Measurements from ENCODE around the gene HCFC2. TPM values are rescaled to one million over a fixed set of nuclear protein-coding genes. Genes with fewer than 3 reads are reported as not detected.

HCFC2 gene
- total RNA-seq, 1 donor from 2014 or later, result 23.5 TPM

DNA sequence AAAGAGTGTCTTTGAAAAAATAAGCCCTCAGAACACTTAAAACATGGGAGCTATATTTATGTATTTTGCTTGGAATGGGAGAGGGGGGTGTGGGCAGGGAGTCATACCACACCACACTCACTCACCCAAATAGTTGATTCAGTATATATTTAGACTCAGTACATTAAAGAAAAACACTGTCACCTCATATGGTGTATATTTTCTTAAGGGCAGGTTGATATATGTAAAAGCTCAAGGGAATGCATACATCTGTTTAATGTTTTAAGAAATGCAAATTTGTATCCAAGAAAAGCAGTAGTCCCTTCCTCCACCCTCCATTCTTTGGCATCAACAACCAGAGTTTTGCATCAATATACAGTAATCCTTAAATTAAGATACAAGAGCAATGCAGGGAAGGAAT lies 72.2 kb downstream of the HCFC2 start:
- no peaks in the 10 kb centered on the region for H3K27me3 Mint-ChIP-seq (ENCODE audit: low read depth)
- H3K9me3 Mint-ChIP-seq (ENCODE audit: low read depth), result no peaks in the 10 kb centered on the region
- H3K4me1 Mint-ChIP-seq (ENCODE audit: low read depth), result peaks cover 30% of the 10 kb centered on the region
- H3K4me3 Mint-ChIP-seq (ENCODE audit: unreplicated experiment), result peak overlapping the region; percentile 81
- TF ChIP-seq, protein P1, sequence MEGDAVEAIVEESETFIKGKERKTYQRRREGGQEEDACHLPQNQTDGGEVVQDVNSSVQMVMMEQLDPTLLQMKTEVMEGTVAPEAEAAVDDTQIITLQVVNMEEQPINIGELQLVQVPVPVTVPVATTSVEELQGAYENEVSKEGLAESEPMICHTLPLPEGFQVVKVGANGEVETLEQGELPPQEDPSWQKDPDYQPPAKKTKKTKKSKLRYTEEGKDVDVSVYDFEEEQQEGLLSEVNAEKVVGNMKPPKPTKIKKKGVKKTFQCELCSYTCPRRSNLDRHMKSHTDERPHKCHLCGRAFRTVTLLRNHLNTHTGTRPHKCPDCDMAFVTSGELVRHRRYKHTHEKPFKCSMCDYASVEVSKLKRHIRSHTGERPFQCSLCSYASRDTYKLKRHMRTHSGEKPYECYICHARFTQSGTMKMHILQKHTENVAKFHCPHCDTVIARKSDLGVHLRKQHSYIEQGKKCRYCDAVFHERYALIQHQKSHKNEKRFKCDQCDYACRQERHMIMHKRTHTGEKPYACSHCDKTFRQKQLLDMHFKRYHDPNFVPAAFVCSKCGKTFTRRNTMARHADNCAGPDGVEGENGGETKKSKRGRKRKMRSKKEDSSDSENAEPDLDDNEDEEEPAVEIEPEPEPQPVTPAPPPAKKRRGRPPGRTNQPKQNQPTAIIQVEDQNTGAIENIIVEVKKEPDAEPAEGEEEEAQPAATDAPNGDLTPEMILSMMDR (IDR thresholded peaks at IDR 0.05), result no peak
- peaks cover 3% of the 10 kb centered on the region for H3K36me3 Mint-ChIP-seq (ENCODE audit: low read depth)
- no peak for DNase-seq (ENCODE audit: low spot score)
- H3K27ac Mint-ChIP-seq (ENCODE audit: unreplicated experiment), result peak overlapping the region; percentile 92

DNA sequence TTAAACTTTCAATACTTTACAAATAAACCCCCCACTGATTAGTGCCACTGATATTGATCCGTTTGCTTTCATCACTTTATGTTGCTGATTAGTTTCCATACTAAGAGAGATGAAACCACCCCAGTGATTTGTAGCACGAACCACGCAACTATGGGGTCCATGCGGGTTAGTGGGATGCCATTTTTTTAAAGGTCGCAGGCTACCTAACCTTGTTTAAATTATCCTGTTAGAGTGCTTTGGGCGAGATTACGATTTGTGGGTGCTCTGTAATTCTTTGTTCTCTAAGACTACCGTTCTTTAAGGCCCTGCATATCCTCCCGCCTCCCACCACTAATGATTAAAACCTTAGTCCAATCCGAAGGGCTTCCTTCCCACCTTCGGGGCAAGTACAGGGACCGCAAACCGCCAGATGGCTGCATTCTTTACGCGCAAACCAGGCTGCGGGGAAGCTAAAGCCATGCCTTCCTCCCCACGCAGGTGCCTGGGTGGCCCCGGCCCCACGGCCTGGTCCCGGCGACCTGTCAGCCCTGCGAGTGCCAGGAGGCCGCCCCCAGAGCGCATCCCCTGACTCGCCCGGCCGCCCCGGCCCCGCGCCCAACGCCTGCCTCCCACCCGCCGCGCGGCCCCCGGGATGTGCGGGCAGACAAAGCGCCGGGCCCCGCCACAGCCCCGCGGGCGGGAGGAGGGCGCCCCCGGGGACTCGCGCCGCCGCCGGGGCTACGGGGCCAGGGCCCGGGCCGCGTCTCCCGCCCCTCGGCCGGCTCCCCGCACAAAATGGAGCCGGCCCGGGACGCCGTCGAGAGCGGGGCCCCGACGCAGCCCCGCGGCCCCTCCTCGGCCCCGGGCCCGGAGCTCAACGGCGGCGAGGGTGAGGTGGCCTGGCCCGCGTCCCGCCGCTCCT lies 72.9 kb downstream of the HCFC2 start:
- DNase-seq (ENCODE audit: low spot score), result no peak
- Mint-ChIP-seq H3K27ac (ENCODE audit: unreplicated experiment) (peak overlapping the region; percentile 92), H3K36me3 (ENCODE audit: low read depth) (peaks cover under 1% of the 10 kb centered on the region), H3K9me3 (ENCODE audit: low read depth) (no peaks in the 10 kb centered on the region), H3K27me3 (ENCODE audit: low read depth) (no peaks in the 10 kb centered on the region), H3K4me1 (ENCODE audit: low read depth) (peaks cover 28% of the 10 kb centered on the region), H3K4me3 (ENCODE audit: unreplicated experiment) (peak overlapping the region; percentile 81)
- TF ChIP-seq, protein P1 (IDR thresholded peaks at IDR 0.05), result no peak

DNA sequence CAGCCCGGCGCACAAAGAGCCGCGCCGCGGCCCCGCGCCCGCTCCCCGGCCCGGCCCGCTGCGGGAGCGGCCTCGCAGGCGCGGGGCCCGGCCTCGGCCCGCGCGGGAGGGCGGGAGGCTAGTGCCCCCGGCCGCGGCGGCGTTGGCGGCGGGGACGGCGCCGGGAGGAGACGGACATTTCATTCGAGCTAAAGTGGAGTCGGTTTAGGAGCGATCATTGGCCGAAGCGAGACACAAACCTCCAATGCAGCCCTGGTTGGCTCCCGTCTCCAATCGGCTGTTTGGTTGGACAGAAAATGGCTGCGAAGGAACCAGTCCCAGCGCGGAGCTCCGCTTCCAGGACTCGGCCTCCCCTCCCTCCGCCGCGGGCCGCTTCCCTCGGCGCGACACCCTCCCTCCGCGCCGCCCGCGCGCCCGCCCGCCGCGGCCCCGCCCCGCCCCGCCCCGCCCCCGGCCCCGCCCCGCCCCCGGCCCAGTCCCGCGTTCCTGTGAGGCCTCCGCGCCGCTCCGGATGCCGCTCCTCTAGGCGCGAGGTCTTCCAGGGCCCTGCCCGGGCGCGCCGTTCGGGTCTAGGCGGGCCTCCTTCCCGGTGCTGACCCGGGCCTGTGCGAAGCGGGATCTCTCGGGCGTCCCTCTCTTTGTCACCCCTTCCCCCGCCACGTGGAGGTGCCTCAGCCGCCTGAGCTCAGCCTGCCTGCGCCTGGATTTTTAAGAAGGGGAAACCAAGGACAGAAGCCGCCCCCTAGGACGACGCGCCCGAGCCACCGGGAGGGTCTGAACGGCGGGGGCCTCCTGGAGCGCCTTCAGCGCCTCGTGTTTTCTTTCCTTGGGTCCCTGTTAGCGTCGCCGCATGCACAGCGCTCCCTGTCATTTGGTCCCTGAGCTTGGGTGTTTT lies 73.8 kb downstream of the HCFC2 start, which contains the start of gene NFYB:
NFYB (minus strand) TSS at position 309 of the 895 bp plus-strand sequence. CDS start 2,757 bp downstream, outside the sequence.
- peak within 1 kb of the TSS; percentile 81 for H3K4me3 Mint-ChIP-seq (ENCODE audit: unreplicated experiment)
- no peaks in the 10 kb centered on the region for H3K27me3 Mint-ChIP-seq (ENCODE audit: low read depth)
- DNase-seq (ENCODE audit: low spot score), result peak; percentile 97
- peak within 1 kb of the TSS; percentile 92 for H3K27ac Mint-ChIP-seq (ENCODE audit: unreplicated experiment)
- H3K36me3 Mint-ChIP-seq (ENCODE audit: low read depth), result no peaks in the 10 kb centered on the region
- TF ChIP-seq, protein P1 (IDR thresholded peaks at IDR 0.05), result peak; percentile 19
- no peaks in the 10 kb centered on the region for H3K9me3 Mint-ChIP-seq (ENCODE audit: low read depth)
- H3K4me1 Mint-ChIP-seq (ENCODE audit: low read depth), result peaks cover 24% of the 10 kb centered on the region

DNA sequence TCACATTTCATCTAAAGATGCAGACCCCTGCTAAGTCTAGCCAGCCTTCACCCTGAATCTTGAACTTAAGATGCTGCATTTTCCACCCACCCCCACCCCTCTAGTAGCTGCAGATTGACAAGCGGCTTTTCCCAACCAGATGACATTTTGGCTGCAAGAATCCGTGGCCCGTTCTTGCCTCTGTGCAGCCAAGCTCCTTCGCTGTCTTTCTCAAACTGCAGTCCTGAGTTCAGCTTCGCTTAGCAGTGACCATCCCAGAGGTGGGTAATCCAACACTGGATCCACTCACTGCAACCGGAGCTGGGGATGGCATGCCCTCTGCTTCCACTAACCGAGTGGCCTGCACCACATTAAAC lies 74.4 kb downstream of the HCFC2 start:
- Mint-ChIP-seq H3K27me3 (ENCODE audit: low read depth) (no peaks in the 10 kb centered on the region), H3K27ac (ENCODE audit: unreplicated experiment) (peak overlapping the region; percentile 71), H3K4me1 (ENCODE audit: low read depth) (peaks cover 24% of the 10 kb centered on the region), H3K36me3 (ENCODE audit: low read depth) (no peaks in the 10 kb centered on the region), H3K9me3 (ENCODE audit: low read depth) (no peaks in the 10 kb centered on the region), H3K4me3 (ENCODE audit: unreplicated experiment) (peak overlapping the region; percentile 61)
- no peak for DNase-seq (ENCODE audit: low spot score)
- TF ChIP-seq, protein P1 (IDR thresholded peaks at IDR 0.05), result no peak

DNA sequence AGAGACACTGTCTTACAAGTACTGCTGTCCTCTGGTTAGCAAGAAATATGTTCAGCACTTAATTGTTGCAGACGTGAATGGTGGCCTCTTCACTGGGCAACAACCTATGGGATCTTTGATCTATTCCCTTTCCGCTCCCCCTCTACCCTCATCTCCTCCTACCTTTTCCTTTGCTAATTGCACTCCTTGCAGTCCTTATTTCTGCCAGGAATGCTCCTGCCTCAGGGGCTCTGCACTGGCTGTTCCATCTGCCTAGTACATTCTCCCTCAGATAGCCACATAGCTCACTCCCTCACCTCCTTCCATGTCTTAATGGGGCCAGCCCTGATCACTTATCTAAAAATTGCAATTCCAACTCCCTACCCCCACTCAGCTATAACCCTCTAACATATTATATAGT lies 78.2 kb downstream of the HCFC2 start:
- no peak overlapping the region for H3K27ac Mint-ChIP-seq (ENCODE audit: unreplicated experiment)
- no peak for DNase-seq (ENCODE audit: low spot score)
- H3K4me1 Mint-ChIP-seq (ENCODE audit: low read depth), result peaks cover 7% of the 10 kb centered on the region
- TF ChIP-seq, protein P1 (IDR thresholded peaks at IDR 0.05), result no peak
- no peaks in the 10 kb centered on the region for H3K36me3 Mint-ChIP-seq (ENCODE audit: low read depth)
- H3K4me3 Mint-ChIP-seq (ENCODE audit: unreplicated experiment), result no peak overlapping the region
- no peaks in the 10 kb centered on the region for H3K27me3 Mint-ChIP-seq (ENCODE audit: low read depth)
- H3K9me3 Mint-ChIP-seq (ENCODE audit: low read depth), result no peaks in the 10 kb centered on the region

All from chondrocyte (in vitro differentiated cells).